Central memory CD4-positive, alpha-beta T cell (primary cell): ENCODE results near the gene DEUP1.
A peak's percentile ranks its signal among the peaks of the same experiment; 100 is the strongest.
"Not testable (repeated sequence)": the region's sequence is repeated elsewhere in the genome, so short reads cannot be mapped to it uniquely, and the experiment has no call there.

ENCODE experiments used
- DNase-seq: peaks from one replicate; pipeline ENCODE4 v3.0.0; 2022

DEUP1 gene

GRCh38 chr11:93359396-93359795 lies 28.9 kb downstream of the DEUP1 start:
- DNase-seq: no peak

GRCh38 chr11:93361435-93361834 lies 30.9 kb downstream of the DEUP1 start:
- no peak for DNase-seq

GRCh38 chr11:93368022-93368421 lies 37.5 kb downstream of the DEUP1 start:
- DNase-seq: no peak

DNA sequence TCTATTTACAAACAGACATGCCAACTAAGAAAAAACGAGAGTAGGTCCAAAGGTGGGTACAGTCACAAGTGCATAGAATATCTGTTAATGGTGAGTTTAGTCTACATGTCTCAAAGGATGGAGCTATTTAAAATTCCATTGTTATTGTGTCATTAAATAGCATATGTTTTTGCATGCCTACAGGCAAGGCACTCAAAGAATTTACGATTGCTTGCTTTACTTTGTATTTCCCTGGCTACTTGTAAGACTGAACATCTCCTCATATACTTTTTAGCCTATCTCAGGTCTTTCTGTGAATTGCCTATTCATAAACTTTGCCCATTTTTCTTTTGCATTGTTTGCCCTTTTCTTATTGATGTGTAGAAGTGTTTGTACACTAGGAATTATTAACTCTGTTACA lies 39.7 kb downstream of the DEUP1 start:
- no peak for DNase-seq

DNA sequence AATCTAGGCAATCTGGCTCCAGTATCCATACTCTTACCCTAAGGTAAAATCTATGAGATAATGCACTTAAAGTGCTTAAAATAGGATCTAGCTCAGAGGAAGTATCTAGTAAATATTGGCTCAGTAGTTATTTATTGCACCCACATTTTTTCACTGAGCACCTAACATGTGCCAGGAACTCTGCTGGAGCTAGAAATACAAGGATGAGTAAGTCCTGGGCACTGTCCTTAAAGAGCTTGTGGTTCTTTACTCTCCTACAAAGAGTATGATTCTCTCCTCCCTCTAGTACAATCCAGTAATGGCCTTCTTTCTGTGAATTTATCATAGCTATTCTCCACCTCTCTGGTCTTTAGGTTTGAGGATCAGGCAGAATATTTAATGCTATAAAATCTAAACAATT lies 59.2 kb downstream of the DEUP1 start:
- no peak for DNase-seq

GRCh38 chr11:93392867-93393266 lies 62.3 kb downstream of the DEUP1 start:
- DNase-seq: no peak

GRCh38 chr11:93393386-93393785 lies 62.8 kb downstream of the DEUP1 start:
- no peak for DNase-seq

- DNase-seq: no peak
Measured at GRCh38 chr11:93394488-93394887, 63.9 kb downstream of the DEUP1 start.

- no peak for DNase-seq
Measured at GRCh38 chr11:93396316-93396715, 65.8 kb downstream of the DEUP1 start.

DNA sequence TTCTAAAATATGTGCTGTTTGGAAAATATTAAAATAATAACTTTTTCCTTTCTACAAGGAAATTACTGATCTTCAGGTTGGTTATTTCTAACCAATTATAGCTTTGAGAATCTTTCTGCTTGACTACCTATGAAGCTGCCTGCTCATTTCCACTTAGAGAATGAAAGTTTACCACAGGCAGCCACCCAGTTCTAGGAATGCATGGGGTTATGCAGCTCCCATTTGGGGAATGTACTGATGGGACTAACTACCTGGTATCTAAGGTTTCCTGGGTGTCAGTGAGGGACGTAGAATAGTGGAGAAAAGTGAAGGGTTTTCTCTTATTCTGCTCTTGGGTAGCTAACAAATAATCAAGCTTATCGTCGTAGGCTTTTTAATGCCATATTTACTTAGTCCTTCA lies 73.4 kb downstream of the DEUP1 start:
- DNase-seq: no peak

DNA sequence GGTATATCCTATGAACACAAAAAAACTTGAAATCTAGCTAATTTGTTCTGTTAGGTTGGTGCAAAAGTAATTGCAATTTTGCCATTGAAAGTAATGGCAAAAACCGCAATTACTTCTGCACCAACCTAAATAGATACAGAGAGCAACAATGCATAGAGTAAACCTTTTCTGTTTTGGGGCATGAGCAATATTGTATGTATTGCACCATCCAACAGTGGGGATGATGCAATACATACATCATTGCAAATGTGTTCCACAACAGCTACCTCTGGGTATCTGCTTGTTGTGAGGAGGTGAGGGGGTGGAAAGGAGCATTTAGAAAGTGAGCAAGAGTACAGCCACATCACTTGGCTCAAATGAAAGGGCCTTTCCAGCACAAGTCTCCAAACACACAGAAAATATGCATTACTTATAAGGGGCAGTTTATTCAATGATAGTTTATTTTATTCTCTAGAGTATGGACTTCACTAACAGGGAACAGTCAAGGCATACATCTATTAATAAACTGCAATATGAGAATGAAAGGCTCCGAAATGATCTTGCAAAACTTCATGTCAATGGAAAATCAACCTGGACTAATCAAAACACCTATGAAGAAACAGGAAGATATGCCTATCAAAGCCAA lies 77.3 kb downstream of the DEUP1 start:
- no peak for DNase-seq

DNA sequence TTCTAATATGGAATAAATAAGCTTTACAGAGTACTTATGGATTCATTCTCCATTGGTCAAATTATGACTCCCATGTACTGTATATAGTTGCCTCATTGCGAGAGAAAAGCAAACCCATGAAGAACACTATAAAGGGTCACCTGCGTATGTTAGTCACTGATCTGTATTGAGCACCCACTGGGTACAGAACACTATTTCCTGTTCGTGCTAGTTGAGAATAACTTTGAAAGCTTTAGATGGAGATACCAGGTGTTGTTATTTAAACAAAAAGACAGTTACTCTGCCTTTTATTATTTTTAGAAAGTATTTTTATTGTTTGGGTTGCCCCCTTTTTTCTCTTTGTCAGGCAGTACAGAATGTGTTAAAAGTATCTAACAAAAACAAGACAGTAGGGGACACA lies 79.9 kb downstream of the DEUP1 start:
- no peak for DNase-seq

DNA sequence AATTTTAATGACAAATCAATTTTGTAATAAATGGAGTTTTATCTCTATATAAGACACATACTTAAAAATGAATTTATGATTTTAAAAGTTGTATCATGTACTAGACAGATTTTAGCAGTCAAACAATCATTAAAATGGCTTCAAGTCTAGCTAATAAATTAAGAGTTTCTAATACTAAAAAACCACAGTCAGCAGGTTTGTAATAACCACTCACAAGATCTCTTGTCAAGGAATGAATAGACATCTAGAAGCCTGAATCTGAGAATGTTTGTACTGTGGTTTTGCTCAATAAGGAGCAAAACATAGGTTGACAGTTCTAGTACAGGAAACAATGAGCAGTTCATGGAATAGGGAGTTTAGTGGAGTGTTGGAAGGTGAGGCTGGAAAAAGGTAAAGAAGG lies 81.2 kb downstream of the DEUP1 start:
- DNase-seq: no peak

DNA sequence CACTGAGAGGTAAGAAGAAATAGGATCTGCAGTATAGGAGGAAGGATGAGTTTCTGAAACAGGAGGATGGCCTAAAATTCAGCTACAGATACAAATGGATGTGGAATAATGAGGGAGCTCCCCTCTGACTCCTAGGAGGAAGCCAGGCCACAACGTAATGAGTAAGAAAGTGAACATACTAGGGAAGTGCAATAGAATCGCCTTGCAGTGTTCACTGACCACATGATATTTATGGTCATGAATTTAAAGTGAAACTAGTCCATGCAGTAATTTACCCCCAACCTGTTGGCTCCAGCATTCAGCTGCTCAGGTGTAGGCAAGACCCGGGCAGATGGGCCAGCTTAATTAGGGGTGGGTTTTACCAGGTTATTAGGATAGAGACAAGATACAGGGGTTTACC lies 101.7 kb downstream of the DEUP1 start:
- DNase-seq: no peak

DNA sequence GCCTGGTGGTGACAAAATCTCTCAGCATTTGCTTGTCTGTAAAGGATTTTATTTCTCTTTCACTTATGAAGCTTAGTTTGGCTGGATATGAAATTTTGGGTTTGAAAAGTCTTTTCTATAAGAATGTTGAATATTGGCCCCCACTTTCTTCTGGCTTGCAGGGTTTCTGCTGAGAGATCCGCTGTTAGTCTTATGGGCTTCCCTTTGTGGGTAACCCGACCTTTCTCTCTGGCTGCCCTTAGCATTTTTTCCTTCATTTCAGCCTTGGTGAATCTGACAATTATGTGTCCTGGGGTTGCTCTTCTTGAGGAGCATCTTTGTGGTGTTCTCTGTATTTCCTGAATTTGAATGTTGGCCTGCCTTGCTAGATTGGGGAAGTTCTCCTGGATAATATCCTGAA lies 112.7 kb downstream of the DEUP1 start:
- not testable (repeated sequence) for DNase-seq

DNA sequence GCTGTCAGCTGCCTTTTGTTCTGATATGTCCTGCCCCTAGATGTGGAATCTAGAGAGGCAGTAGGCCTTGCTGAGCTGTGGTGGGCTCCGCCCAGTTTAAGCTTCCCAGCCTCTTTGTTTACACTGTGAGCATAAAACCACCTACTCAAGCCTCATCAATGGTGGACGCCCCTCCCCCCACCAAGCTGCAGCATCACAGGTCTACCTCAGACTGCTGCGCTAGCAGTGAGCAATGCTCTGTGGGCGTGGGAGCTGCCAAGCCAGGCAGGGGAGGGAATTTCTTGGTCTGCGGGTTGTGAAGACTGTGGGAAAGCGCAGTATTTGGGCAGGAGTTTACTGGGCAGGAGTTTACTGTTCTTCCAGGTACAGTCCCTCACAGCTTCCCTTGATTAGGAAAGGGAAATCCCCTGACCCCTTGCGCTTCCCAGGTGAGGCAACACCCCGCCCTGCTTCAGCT lies 114.1 kb downstream of the DEUP1 start:
- peak; percentile 44 for DNase-seq

- no peak for DNase-seq
Measured at GRCh38 chr11:93458286-93458685, 127.7 kb downstream of the DEUP1 start.

DNA sequence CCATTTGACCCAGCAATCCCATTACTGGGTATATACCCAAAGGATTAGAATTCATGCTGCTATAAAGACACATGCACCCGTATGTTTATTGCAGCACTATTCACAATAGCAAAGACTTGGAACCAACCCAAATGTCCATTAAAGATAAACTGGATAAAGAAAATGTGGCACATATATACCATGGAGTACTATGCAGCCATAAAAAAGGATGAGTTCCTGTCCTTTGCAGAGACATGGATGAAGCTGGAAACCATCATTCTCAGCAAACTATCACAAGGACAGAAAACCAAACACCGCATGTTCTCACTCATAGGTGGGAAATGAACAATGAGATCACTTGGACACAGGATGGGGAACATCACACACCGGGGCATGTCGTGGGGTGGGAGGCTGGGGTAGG lies 133.1 kb downstream of the DEUP1 start:
- DNase-seq: not testable (repeated sequence)

DNA sequence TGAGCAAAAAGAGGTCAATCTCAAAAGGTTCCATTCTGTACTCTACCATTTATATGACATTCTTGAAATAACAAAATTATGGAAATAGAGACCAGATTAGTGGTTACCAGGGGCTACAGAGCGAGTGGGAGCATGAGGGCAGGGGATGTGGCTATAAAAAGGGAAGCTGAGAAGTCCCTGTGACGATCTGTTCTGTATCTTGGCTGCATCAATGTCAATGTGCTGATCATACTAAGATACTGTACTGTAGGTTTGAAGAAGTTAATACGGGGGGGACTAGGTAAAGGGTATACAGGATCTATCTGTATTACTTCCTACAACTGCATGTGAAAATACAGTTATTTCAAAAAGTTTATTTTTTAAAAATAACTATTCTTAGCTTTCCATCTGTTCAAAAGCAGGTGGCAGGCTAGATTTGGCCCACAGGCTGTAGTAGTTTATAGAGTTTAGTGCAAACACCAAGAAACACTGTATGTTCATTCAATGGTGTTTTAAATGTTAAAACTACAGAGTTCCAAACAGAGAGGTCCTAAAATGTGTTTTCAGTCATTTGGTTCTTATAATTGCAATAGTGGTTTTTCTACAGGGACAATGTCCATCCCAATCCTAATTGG lies 134.5 kb downstream of the DEUP1 start:
- no peak for DNase-seq

GRCh38 chr11:93467054-93467453 lies 136.5 kb downstream of the DEUP1 start:
- DNase-seq: no peak

- no peak for DNase-seq
Measured at GRCh38 chr11:93468290-93468689, 137.7 kb downstream of the DEUP1 start.

- no peak for DNase-seq
Measured at GRCh38 chr11:93474123-93474522, 143.6 kb downstream of the DEUP1 start.

- no peak for DNase-seq
Measured at GRCh38 chr11:93476796-93477195, 146.3 kb downstream of the DEUP1 start.

- DNase-seq: no peak
Measured at GRCh38 chr11:93477684-93478234, 147.2 kb downstream of the DEUP1 start.

GRCh38 chr11:93478841-93479240 lies 148.3 kb downstream of the DEUP1 start:
- no peak for DNase-seq
